B cell (primary cell): ENCODE data around the gene MICALL2. TPM values are rescaled to one million over a fixed set of nuclear protein-coding genes. Genes with fewer than 3 reads are reported as not detected.

Experiments used
- ATAC-seq: fragments of 200-7000 bp; cut with Tn5 transposase; one replicate; pipeline ENCODE4 v1.10.0; 2021; ENCODE audit warnings: low read depth, mild to moderate bottlenecking, moderate number of reproducible peaks, moderate library complexity
- CTCF ChIA-PET: fragments of 350-600 bp; sonication (Branson Sonifier 250); formaldehyde crosslinking; loops from one replicate; lab custom pipeline; 2021; ENCODE audit warnings: antibody characterized with exemption, inconsistent platforms; lab: Charles Lee
- POLR2A ChIA-PET: fragments of 350-600 bp; sonication (Branson Sonifier 250); formaldehyde crosslinking; loops from one replicate; lab custom pipeline; 2021; ENCODE audit warnings: antibody characterized with exemption; lab: Charles Lee
- DNase-seq: peaks from one replicate; pipeline ENCODE4 v3.0.0; 2013
- H2AFZ ChIP-seq: 2 replicates; pipeline ENCODE4 v1.6.1; 2012; ENCODE audit warnings: mild to moderate bottlenecking, low read depth, low read length; ENCODE audit not compliant: insufficient read depth, poor library complexity, severe bottlenecking
- H3K27ac ChIP-seq, 2 donors: 1 replicate in 1 of 2; 2 replicates in 1 of 2; pipeline ENCODE4 v1.5.1; 2012 to 2013; ENCODE audit warnings: low read length in 2 of 2, mild to moderate bottlenecking in 2 of 2, moderate library complexity in 1 of 2
- H3K27me3 ChIP-seq, 4 experiments: fragments of 200-600 bp in 1 of 4; sonication (generic) in 1 of 4; replicated peaks in 1 of 4; 1 replicate in 2 of 4; 2 replicates in 2 of 4; pipeline versions ENCODE4 v1.6.1 to v1.7.0; 2013 to 2016; ENCODE audit warnings: low read length in 3 of 4, mild to moderate bottlenecking in 2 of 4, mixed read lengths in 1 of 4, moderate library complexity in 1 of 4; ENCODE audit not compliant: insufficient read depth in 4 of 4, control insufficient read depth in 3 of 4; ENCODE audit errors: control extremely low read depth in 1 of 4
- H3K36me3 ChIP-seq, 2 experiments: replicated peaks in 1 of 2; 1 replicate in 1 of 2; 2 replicates in 1 of 2; pipeline versions ENCODE4 v1.6.1 to v1.7.1; 2013; ENCODE audit warnings: low read length in 1 of 2; ENCODE audit not compliant: insufficient read depth in 2 of 2, control insufficient read depth in 1 of 2; ENCODE audit errors: control extremely low read depth in 1 of 2, extremely low read depth in 1 of 2
- H3K4me1 ChIP-seq, 2 donors: fragments of 200-600 bp in 1 of 2; sonication (generic) in 1 of 2; 1 replicate in 1 of 2; 2 replicates in 1 of 2; pipeline versions ENCODE4 v1.5.1 to v1.6.1; 2013 to 2017; ENCODE audit warnings: low read length in 2 of 2; ENCODE audit not compliant: control insufficient read depth in 2 of 2, insufficient read depth in 2 of 2
- H3K4me2 ChIP-seq: replicated peaks from 2 replicates; pipeline ENCODE3; 2012; ENCODE audit warnings: mild to moderate bottlenecking, low read depth, low read length; ENCODE audit not compliant: poor library complexity, severe bottlenecking
- H3K4me3 ChIP-seq, 5 experiments: fragments of 200-600 bp in 1 of 5; sonication (generic) in 1 of 5; 1 replicate in 3 of 5; 2 replicates in 2 of 5; pipeline versions ENCODE4 v1.5.1 to v1.7.0; 2011 to 2016; ENCODE audit warnings: low read length in 4 of 5, mild to moderate bottlenecking in 4 of 5, low read depth in 2 of 5, control low read depth in 1 of 5, moderate library complexity in 1 of 5; ENCODE audit not compliant: insufficient read depth in 1 of 5; ENCODE audit errors: control extremely low read depth in 1 of 5, extremely low read depth in 1 of 5
- H3K79me2 ChIP-seq: fragments of 200-600 bp; sonication (generic); one replicate; pipeline ENCODE4 v1.6.0; 2016; ENCODE audit warnings: low read length; ENCODE audit not compliant: control insufficient read depth, insufficient read depth
- H3K9ac ChIP-seq: fragments of 200-600 bp; sonication (generic); 2 replicates; pipeline ENCODE4 v1.6.1; 2017; ENCODE audit warnings: mild to moderate bottlenecking, low read length, moderate library complexity
- H3K9me3 ChIP-seq, 3 donors: one replicate each; pipeline versions ENCODE4 v1.6.1 to v1.7.1; 2013; ENCODE audit warnings: low read length in 2 of 3; ENCODE audit not compliant: control insufficient read depth in 2 of 3, insufficient read depth in 1 of 3; ENCODE audit errors: control extremely low read depth in 1 of 3
- H4K20me1 ChIP-seq: 2 replicates; pipeline ENCODE4 v1.6.0; 2012; ENCODE audit warnings: mild to moderate bottlenecking, low read length; ENCODE audit not compliant: insufficient read depth, control insufficient read depth, poor library complexity, severe bottlenecking
- H3K27ac Mint-ChIP-seq: one replicate; pipeline ENCODE4 v1.8.0; 2021; ENCODE audit warnings: mixed read lengths
- H3K27me3 Mint-ChIP-seq: one replicate; pipeline ENCODE4 v1.8.0; 2021; ENCODE audit warnings: mixed read lengths
- H3K4me1 Mint-ChIP-seq: one replicate; pipeline ENCODE4 v1.8.0; 2021; ENCODE audit warnings: mixed read lengths
- H3K4me3 Mint-ChIP-seq: one replicate; pipeline ENCODE4 v1.8.0; 2021; ENCODE audit warnings: mixed read lengths
- H3K9me3 Mint-ChIP-seq: one replicate; pipeline ENCODE4 v1.8.0; 2022; ENCODE audit warnings: mixed read lengths; ENCODE audit not compliant: insufficient read depth
- CTCF ChIP-seq: fragments of 200-600 bp; IDR thresholded peaks from one replicate; pipeline ENCODE4 v1.8.0; 2022; ENCODE audit warnings: antibody characterized with exemption, mild to moderate bottlenecking
- EZH2 ChIP-seq: IDR thresholded peaks from 2 replicates; pipeline ENCODE4 v1.6.1; 2012; ENCODE audit warnings: borderline replicate concordance, low read depth, mild to moderate bottlenecking, moderate library complexity, low read length; ENCODE audit not compliant: insufficient read depth, poor library complexity, severe bottlenecking
- WGBS: methylation state at CpG from one replicate; pipeline ENCODE4 v1.1.5; 2013; ENCODE audit warnings: missing lambda C conversion rate; ENCODE audit not compliant: insufficient coverage; 5-methylcytosine and 5-hydroxymethylcytosine counted together
- intact Hi-C: fragments of 100-400 bp; cut with micrococcal nuclease; formaldehyde crosslinking; loops from one replicate; pipeline ENCODE4 v1.10.0; 2022
- polyA plus RNA-seq: library from polyadenylated mRNA; depleted of rRNA; stranded (reverse); fragments of >200 nt; gene quantifications from 2 replicates; pipeline ENCODE4 v1.2.3, GENCODE V29; 2012
- total RNA-seq, 2 donors: library from RNA; stranded (reverse); fragments of 120-200 nt in 1 of 2; gene quantifications; 1 replicate in 1 of 2; 2 replicates in 1 of 2; pipeline versions ENCODE4 v1.2.3 to v1.2.4, GENCODE V29; 2013 to 2022

The MICALL2 gene
- total and polyA plus RNA-seq, 2 donors (not counting 1 experiment from before 2014, with no cell fraction given), result 0.85 to 0.94 TPM

- no peak overlapping the region for H3K27ac Mint-ChIP-seq
- peaks cover 0 to 50% of the 10 kb centered on the region in 2 experiments for H3K36me3 ChIP-seq
- CTCF ChIA-PET, result no interaction called here
Measured at GRCh38 chr7:1498370-1499305, 39.4 kb upstream of the MICALL2 start.

More at GRCh38 chr7:1498370-1499305, 39.4 kb upstream of the MICALL2 start:
- Mint-ChIP-seq H3K9me3 (no peaks in the 10 kb centered on the region), H3K4me3 (no peak overlapping the region), H3K4me1 (peaks cover 20% of the 10 kb centered on the region), H3K27me3 (no peaks in the 10 kb centered on the region)
- peaks cover 12 to 22% of the 10 kb centered on the region in 2 donors for H3K4me1 ChIP-seq
- no peak for DNase-seq
- H3K27ac ChIP-seq, result no peak overlapping the region
- H3K27me3 ChIP-seq, result no peaks in the 10 kb centered on the region
- 98% methylated on average over 36 of the region's 62 CpGs for WGBS
- no peak overlapping the region for H2AFZ ChIP-seq
- H3K4me2 ChIP-seq, result no peak overlapping the region
- H3K79me2 ChIP-seq, result peaks cover 28% of the 10 kb centered on the region
- H3K9ac ChIP-seq, result no peak overlapping the region
- peaks cover 47% of the 10 kb centered on the region for H4K20me1 ChIP-seq
- POLR2A ChIA-PET, result no interaction called here
- no peak overlapping the region for H3K4me3 ChIP-seq
- no peak for TF ChIP-seq CTCF
- no peak for TF ChIP-seq EZH2
- ATAC-seq, result no peak
- H3K9me3 ChIP-seq, result no peaks in the 10 kb centered on the region
- intact Hi-C loops, result no loop called here
